Measurements from ENCODE around the gene ADCY5.

Gene ADCY5

DNA sequence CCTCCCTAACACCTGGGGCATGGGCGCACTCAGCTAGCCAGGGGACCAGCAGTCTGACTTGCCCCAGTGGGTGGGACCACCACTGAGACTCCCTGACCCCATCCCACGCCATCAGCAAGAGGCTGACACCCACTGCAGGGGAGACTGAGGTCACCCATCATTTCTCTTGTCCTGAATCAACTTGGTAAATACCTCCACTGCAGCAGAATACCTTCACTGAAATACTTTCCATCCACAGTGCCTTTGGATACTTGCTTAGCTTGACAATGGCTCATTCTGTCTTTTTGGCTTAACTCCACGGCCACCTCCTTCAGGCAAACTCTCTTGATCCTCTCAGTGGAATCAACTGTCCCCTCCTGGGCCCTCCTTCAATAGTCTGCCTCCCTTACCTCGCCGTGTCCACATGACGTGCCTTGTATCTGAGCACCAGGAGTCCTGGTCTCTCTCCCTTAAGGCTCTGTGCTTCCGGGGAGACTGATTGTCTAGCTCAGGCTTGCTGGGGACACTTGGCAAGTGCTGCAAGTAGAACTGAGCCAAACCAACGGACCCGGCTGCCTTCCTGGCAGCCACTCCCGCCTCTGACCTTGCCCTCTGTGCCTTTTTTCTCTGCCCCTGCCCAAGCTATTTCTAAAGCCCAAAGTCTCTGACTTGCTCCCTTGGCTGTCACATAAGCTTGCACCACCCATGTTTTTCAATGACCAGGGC, 119.1 kb downstream of the ADCY5 start:
- POLR2A ChIA-PET = no interaction called here
- TF ChIP-seq, protein P1, sequence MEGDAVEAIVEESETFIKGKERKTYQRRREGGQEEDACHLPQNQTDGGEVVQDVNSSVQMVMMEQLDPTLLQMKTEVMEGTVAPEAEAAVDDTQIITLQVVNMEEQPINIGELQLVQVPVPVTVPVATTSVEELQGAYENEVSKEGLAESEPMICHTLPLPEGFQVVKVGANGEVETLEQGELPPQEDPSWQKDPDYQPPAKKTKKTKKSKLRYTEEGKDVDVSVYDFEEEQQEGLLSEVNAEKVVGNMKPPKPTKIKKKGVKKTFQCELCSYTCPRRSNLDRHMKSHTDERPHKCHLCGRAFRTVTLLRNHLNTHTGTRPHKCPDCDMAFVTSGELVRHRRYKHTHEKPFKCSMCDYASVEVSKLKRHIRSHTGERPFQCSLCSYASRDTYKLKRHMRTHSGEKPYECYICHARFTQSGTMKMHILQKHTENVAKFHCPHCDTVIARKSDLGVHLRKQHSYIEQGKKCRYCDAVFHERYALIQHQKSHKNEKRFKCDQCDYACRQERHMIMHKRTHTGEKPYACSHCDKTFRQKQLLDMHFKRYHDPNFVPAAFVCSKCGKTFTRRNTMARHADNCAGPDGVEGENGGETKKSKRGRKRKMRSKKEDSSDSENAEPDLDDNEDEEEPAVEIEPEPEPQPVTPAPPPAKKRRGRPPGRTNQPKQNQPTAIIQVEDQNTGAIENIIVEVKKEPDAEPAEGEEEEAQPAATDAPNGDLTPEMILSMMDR (IDR thresholded peaks at IDR 0.05; ENCODE audit: insufficient read depth, low read length, missing control alignments) = no peak
- H3K4me3 ChIP-seq (ENCODE audit: low read depth, low read length) = no peak overlapping the region
- CTCF ChIA-PET = interaction anchor here (0.6 to 15.4 kb wide), 37 partner anchors 7 to 1783 kb away, joined by 3 to 250 read pairs (median 4); no protein-coding TSS in a partner anchor
- no peak for DNase-seq (ENCODE audit: low read depth, low spot score)

DNA sequence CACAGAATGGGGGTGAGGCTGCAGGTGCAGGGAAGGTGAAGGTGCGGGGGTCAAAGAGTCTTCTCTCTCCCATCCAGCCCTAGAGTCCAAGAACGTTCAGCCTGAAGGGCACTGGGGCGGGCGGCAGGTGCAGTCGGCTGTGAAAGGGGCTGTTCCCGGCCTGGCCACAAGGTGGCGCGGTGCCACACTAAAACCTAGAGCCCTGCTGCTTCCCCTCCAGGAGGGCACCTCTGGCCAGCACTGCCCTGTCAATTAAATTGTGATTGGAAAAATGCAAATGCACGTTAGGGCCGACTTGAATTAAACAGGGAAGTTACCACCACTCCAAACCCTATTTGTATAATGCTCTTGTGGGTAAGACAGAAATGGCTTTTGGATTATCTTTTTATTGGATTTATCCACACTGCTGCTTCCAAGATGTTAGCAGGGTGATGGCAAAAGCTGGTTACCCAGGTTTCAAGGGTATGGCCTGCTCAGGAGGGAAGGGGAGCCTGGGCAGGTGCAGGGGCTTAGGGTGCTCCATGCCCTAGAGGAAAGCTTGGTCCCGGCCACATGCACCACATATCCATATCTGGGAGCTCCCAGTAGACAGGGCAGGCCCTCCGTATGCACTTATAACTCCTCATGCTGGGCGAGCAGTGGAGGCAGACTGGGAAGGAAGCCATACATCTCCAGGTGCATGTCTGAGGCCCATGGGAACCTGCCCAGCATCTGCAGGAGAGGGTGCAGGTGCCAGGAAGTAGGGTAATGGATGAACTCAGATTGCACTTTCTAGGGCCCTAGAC, 119.8 kb downstream of the ADCY5 start:
- H3K4me3 ChIP-seq (ENCODE audit: low read depth, low read length) = no peak overlapping the region
- TF ChIP-seq, protein P1 (IDR thresholded peaks at IDR 0.05; ENCODE audit: insufficient read depth, low read length, missing control alignments) = peak; percentile 94
- ChIA-PET CTCF (interaction anchor here (0.6 to 15.4 kb wide), 38 partner anchors 8 to 1782 kb away, joined by 3 to 250 read pairs (median 4); no protein-coding TSS in a partner anchor), POLR2A (no interaction called here)
- no peak for DNase-seq (ENCODE audit: low read depth, low spot score)

DNA sequence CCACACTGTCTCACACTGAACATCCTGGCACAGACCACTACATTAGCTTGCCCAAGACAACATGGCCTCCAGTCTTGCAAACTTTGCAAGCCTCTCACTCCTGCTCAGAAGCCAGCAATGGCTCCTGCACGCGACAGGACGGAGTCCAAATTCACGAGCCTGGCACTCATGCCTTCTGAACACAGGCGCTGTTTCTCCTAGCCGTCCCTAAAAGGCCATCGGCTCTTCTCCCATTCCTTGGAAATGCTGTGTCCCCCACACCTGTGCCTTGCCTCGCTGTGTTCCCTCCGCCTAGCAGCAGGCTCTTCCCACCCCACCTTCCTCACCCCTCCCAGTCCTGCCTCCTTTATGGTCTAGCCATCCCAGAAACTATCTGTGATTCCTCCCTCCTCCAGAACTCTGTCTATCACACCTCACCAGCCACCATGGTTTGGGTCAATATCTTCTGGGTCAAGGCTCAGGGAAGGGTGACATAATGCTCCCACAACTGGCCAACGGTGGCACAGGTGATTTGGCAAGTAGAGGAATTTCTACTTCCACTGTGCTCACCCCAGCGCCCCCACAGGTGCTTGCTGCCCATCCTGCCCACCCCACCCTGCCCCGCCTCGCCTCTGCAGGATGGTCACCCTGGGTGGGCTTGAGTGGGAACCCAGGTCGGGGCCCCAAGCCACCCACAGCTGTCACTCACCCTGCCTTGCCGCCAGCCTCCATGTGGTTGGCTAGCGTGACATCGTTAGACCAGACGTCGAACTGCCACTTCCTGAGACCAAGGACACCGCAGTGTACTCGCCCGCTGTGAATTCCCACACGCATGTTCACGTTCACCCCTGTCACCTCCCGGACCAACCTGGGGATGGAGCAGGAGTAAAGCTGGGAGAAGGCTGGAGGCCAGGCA, 120.7 kb downstream of the ADCY5 start:
- no peak for DNase-seq (ENCODE audit: low read depth, low spot score)
- POLR2A ChIA-PET = no interaction called here
- CTCF ChIA-PET = interaction anchor here (0.7 to 15.4 kb wide), 20 partner anchors 9 to 243 kb away, joined by 3 to 250 read pairs (median 4); no protein-coding TSS in a partner anchor
- TF ChIP-seq, protein P1 (IDR thresholded peaks at IDR 0.05; ENCODE audit: insufficient read depth, low read length, missing control alignments) = no peak
- no peak overlapping the region for H3K4me3 ChIP-seq (ENCODE audit: low read depth, low read length)

DNA sequence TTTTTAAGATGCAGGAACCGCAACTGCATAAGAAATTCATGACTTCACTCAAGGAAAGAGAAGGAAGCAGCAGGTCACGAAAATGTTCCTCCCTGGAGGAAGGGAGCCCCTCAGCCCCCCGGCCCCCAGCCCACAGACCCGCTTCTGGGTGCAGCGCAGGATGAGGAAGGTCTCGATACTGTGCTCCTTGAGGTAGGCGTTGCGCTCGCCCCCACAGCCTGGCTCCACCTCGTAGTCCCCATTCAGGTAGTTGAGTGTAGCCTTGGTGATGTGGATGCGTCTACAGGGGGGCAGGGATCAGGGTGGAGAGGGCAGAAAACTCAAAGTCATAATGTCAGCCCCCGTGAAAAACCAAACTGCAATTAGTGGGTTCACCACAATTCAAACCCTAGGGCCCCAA, 121.4 kb downstream of the ADCY5 start:
- H3K4me3 ChIP-seq (ENCODE audit: low read depth, low read length) = no peak overlapping the region
- no peak for DNase-seq (ENCODE audit: low read depth, low spot score)
- CTCF ChIA-PET = interaction anchor here (0.7 to 15.4 kb wide), 9 partner anchors 14 to 244 kb away, joined by 3 to 250 read pairs (median 5); no protein-coding TSS in a partner anchor
- TF ChIP-seq, protein P1 (IDR thresholded peaks at IDR 0.05; ENCODE audit: insufficient read depth, low read length, missing control alignments) = no peak
- POLR2A ChIA-PET = no interaction called here

DNA sequence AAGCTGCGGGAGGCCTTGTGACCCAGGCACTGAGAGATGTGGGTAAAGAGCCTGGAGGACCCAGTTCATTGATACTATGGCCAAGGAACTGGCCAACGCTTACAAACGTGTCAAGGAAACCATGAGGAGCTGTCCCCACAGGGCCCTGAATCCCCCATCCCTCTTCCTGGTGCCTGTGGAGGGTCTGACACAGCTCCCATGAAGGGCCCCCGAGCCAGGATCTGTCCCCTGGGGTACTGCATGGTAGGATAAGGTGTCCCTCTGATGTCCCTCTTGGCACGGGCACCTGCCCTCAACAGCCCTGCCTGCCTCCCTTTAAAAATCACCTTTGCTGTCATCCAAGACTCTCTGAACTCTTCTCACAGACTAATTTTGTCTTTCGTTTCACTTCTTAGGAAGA, 122.4 kb downstream of the ADCY5 start:
- POLR2A ChIA-PET = interaction anchor here (0.6 kb wide), 1 partner anchor 233 kb away, joined by 3 read pairs; no protein-coding TSS in a partner anchor
- no peak overlapping the region for H3K4me3 ChIP-seq (ENCODE audit: low read depth, low read length)
- DNase-seq (ENCODE audit: low read depth, low spot score) = no peak
- TF ChIP-seq, protein P1 (IDR thresholded peaks at IDR 0.05; ENCODE audit: insufficient read depth, low read length, missing control alignments) = no peak
- CTCF ChIA-PET = interaction anchor here (0.7 to 15.4 kb wide), 16 partner anchors 9 to 243 kb away, joined by 3 to 250 read pairs (median 3); no protein-coding TSS in a partner anchor

All from AG04449 (cell line).